ENCODE measurements around the gene RTN4RL2.
A peak's percentile ranks its signal among the peaks of the same experiment; 100 is the strongest.

The RTN4RL2 gene

DNA sequence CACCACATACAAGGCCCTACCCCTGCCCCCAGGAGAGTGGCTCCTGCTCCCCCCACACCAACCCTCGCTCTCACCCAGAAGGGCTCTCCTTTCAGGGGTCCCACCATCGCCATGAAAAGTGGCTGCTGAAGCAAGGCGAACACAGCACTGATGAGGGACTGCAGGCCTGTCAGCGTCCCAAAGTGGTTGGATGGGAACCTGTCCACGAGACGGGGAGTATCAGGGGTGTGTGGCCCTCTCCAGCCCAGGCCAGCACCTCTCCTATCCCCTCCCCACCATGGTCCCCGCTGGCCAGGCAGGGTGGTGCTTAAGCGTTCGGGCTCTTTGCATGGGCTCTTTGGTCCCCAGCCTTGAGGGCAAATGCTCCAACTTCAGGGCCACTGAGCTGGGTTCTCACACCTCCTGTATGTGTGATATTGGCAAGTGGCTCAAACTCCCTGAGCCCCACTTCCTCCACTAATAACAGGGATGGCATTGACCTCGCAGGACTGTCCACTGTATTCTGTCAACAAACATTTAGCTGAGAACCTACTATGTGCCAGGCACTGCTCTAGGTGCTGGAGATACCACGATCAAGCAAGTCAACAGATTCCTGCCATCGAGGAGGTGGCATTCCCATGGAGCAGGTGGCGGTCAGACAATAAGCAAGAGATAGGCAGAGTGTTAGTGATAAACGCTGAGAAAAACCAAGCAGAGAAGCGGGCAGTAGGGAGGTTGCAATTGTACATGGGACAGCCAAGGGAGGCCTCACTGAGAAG, 26.9 kb downstream of the RTN4RL2 start:
- Histone ChIP-seq H3K36me3 (ENCODE audit: control insufficient read depth, low read depth, low read length) (peaks cover 13% of the 10 kb centered on the region), H3K27ac (ENCODE audit: low read length) (no peak overlapping the region), H3K9ac (ENCODE audit: low read length) (no peak overlapping the region)

DNA sequence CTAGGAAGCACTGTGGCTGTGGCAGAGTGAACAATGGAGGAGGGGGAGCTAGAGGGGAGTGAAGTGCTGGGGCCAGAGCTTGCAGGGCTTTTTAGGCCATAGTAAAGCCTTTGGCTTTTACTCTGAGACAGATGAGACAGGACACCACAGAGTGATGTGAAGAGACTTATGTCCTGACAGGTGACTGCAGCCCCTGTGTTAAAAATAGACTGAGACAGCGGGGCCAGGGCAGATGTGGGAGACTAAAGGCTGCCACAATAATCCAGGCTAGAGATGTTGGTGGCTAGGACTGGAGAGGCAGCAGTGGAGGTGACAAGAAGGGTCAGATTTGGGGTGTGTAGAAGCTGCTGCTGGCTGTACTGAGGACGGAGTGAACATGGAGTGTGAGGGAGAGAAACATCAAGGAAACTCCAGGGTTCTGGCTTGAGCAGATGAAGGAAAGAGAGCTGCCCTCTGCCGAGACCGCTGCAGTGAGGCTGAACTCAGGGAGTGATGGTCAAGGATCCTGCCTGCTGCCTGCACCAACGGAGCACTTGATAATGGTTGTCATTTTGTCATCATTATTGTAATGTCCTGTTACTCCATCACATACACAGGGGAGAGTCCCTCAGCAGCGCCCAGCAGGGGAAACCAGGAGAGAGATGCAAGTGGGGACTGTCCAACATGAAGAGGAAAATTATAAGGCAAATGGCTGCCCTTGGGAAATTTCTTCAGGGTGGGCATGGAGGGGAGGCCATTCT, 27.8 kb downstream of the RTN4RL2 start:
- peaks cover 13% of the 10 kb centered on the region for H3K36me3 ChIP-seq (ENCODE audit: control insufficient read depth, low read depth, low read length)
- peaks cover 12% of the 10 kb centered on the region for H3K27me3 ChIP-seq (ENCODE audit: control insufficient read depth, insufficient read depth, low read length)
- no peak overlapping the region for H3K4me3 ChIP-seq (ENCODE audit: low read length)
- no peaks in the 10 kb centered on the region for H3K9me3 ChIP-seq (ENCODE audit: control insufficient read depth, low read depth, low read length)
- no peaks in the 10 kb centered on the region for H3K4me1 ChIP-seq (ENCODE audit: control insufficient read depth, low read depth, low read length)
- H3K27ac ChIP-seq (ENCODE audit: low read length), result no peak overlapping the region
- no peak overlapping the region for H3K9ac ChIP-seq (ENCODE audit: low read length)

More for the DNA sequence above, 26.9 kb downstream of the RTN4RL2 start:
- no peaks in the 10 kb centered on the region for H3K4me1 ChIP-seq (ENCODE audit: control insufficient read depth, low read depth, low read length)
- no peak overlapping the region for H3K4me3 ChIP-seq (ENCODE audit: low read length)
- peaks cover 19% of the 10 kb centered on the region for H3K27me3 ChIP-seq (ENCODE audit: control insufficient read depth, insufficient read depth, low read length)
- H3K9me3 ChIP-seq (ENCODE audit: control insufficient read depth, low read depth, low read length), result no peaks in the 10 kb centered on the region

DNA sequence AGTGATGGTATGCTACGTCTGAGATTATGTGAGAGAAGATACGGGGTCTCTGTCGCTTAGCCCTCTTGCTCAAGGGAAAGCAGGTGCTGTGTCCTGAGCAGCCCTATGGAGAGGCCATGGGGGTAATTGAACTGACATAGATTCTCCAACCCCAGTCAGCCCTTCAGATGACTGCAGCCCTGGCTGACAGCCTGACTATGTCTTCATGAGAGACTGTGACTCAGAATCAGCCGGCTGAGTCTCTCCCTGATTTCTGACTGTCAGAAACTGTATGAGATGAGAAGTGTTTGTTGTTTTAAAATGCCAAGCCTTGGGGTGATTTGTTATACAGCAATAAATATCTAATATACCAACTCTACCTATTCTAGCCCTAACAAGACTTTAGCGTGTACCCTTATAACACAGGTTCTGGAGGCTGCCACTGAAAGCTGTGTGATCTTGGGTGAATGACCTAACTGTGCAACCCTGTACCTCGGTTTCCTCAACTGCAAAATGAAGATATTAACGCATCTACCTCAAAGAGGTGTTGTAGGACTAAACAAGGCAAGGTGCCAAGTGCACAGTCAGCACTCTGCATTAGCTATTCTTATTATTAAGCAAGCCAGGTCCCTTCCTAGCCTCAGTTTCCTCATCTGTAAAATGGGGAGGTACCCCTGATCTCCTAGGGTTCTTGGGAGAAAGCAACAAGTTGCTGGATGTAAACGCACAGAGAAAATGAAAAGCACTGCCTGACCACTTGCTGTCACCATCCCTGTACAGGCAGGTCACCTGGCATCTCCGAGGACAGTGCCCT, 30.3 kb downstream of the RTN4RL2 start:
- H3K27me3 ChIP-seq (ENCODE audit: control insufficient read depth, insufficient read depth, low read length), result no peaks in the 10 kb centered on the region
- H3K27ac ChIP-seq (ENCODE audit: low read length), result no peak overlapping the region
- no peak overlapping the region for H3K4me3 ChIP-seq (ENCODE audit: low read length)
- peaks cover 10% of the 10 kb centered on the region for H3K36me3 ChIP-seq (ENCODE audit: control insufficient read depth, low read depth, low read length)
- no peak overlapping the region for H3K9ac ChIP-seq (ENCODE audit: low read length)
- peaks cover 5% of the 10 kb centered on the region for H3K4me1 ChIP-seq (ENCODE audit: control insufficient read depth, low read depth, low read length)
- no peaks in the 10 kb centered on the region for H3K9me3 ChIP-seq (ENCODE audit: control insufficient read depth, low read depth, low read length)

DNA sequence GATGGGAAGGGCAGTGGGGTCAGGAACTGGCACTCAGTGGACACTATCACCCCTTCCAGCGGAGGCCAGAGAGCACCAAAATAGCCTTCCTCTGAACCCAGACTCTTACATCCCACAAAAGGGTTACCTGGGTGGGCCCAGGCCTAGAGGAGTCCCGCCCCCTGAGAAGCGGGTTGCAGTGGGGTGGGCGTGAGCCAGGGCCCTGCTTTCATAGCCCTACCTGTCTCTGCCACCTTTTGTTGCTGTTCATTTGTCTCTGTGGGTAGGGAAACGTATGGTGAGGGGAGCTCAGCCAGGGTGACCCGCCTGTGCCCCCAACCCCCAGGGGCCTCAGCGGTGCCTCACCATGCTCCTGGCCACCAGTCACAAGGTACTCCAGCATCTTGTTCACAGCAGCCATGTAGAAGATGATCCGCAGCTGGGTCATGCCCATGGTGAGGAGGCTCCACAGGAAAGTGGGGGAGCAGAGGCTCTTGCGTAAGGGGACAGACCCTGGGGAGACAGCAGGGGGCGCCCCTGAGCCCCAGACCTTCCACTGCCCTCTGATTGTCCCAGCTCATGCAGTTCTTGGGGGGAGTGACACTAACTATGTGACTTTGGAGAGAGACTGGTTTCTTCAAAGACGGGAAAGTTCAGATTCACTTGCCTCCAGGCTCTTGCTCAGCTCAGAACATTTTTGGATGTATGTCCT, 31.2 kb downstream of the RTN4RL2 start:
- no peak overlapping the region for H3K9ac ChIP-seq (ENCODE audit: low read length)
- H3K4me3 ChIP-seq (ENCODE audit: low read length), result no peak overlapping the region
- no peaks in the 10 kb centered on the region for H3K9me3 ChIP-seq (ENCODE audit: control insufficient read depth, low read depth, low read length)
- H3K27me3 ChIP-seq (ENCODE audit: control insufficient read depth, insufficient read depth, low read length), result no peaks in the 10 kb centered on the region
- peaks cover 10% of the 10 kb centered on the region for H3K36me3 ChIP-seq (ENCODE audit: control insufficient read depth, low read depth, low read length)
- no peak overlapping the region for H3K27ac ChIP-seq (ENCODE audit: low read length)
- H3K4me1 ChIP-seq (ENCODE audit: control insufficient read depth, low read depth, low read length), result peaks cover 5% of the 10 kb centered on the region

DNA sequence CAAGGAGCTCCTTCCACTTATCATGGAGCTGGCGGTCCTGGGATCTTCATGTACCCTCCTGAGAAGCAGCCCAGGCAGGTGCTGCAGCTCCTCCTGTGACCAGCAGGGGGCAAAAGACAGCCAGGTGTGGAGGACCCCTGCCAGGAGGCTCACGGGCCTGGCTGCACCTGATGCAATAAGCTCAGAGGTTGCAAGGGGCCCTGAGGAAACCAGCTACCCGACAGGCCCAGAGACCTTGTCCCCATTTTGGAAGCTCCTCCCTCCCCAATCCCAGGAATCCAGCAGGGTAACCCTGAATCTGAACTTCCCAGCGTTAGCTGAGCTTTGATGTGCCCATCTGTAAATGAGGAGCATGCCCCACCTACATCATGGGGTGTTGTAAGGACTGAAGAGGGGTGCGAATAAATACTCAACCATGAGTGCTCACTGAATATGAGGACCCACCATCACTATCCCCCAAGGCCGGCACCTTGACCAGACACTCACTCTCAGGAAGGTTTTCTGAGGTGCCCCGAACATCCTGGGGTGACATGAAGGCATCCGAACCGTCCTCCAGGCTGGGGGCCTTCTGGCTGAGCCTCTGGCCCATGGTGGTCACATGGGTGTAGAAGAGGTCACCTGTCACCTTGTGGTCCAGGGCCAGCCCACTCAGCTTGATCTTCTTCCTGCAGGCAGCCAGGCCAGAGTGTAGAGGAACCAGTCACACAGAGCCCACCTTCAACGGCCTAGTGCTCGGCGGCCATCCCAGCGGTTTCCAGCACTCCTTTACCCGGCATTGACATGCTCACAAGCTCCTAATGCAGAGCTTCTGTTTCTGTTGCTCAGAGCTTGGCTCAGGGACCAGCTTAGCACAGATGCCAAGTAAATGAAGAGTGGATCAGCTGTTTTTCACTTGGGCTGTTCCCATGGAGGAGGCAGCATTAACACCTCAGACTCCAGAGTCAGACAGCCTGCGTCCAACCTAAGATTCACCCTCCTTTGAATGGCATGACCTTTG, 33.5 kb downstream of the RTN4RL2 start:
- Histone ChIP-seq H3K9me3 (ENCODE audit: control insufficient read depth, low read depth, low read length) (no peaks in the 10 kb centered on the region), H3K4me1 (ENCODE audit: control insufficient read depth, low read depth, low read length) (peaks cover 5% of the 10 kb centered on the region), H3K27ac (ENCODE audit: low read length) (peak overlapping the region; percentile 86), H3K4me3 (ENCODE audit: low read length) (no peak overlapping the region), H3K27me3 (ENCODE audit: control insufficient read depth, insufficient read depth, low read length) (no peaks in the 10 kb centered on the region), H3K9ac (ENCODE audit: low read length) (peak overlapping the region; percentile 56), H3K36me3 (ENCODE audit: control insufficient read depth, low read depth, low read length) (peaks cover 10% of the 10 kb centered on the region)

DNA sequence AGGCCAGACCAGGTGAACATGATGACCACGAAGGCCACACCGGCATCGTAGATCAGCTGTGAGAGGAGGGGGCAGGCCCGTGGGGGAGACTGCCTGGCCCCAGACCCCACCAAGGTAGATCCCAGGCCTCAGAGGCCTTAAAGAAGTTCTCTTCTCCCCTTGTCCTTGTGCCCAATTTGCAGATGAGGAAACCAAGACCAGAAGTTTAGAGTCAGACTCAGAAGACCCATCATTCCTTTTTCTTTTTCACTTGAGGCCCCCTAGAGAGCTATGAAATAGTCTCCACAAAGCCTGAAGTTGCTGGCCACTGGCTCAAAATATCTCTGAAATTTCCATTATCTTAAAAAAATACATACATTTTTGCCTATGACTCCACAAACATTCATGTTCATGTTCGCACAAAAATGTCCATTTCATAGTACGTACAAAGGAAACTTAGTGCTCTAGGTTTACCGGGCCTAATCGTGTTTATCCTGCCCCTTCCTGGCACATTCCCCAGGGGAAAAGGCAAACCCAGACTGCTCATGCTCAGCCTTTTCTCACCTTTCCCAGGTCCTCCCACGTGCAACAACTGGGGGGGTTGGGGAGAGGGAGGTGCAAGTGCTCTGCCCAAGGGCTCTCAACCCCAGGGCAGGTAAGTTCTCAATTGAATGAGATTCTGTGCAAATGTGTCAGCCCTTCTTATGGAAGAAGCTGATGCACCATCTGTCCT, 35.9 kb downstream of the RTN4RL2 start:
- Histone ChIP-seq H3K9me3 (ENCODE audit: control insufficient read depth, low read depth, low read length) (no peaks in the 10 kb centered on the region), H3K4me3 (ENCODE audit: low read length) (no peak overlapping the region), H3K4me1 (ENCODE audit: control insufficient read depth, low read depth, low read length) (peaks cover 12% of the 10 kb centered on the region), H3K36me3 (ENCODE audit: control insufficient read depth, low read depth, low read length) (peaks cover 4% of the 10 kb centered on the region), H3K27ac (ENCODE audit: low read length) (no peak overlapping the region), H3K9ac (ENCODE audit: low read length) (no peak overlapping the region), H3K27me3 (ENCODE audit: control insufficient read depth, insufficient read depth, low read length) (no peaks in the 10 kb centered on the region)

DNA sequence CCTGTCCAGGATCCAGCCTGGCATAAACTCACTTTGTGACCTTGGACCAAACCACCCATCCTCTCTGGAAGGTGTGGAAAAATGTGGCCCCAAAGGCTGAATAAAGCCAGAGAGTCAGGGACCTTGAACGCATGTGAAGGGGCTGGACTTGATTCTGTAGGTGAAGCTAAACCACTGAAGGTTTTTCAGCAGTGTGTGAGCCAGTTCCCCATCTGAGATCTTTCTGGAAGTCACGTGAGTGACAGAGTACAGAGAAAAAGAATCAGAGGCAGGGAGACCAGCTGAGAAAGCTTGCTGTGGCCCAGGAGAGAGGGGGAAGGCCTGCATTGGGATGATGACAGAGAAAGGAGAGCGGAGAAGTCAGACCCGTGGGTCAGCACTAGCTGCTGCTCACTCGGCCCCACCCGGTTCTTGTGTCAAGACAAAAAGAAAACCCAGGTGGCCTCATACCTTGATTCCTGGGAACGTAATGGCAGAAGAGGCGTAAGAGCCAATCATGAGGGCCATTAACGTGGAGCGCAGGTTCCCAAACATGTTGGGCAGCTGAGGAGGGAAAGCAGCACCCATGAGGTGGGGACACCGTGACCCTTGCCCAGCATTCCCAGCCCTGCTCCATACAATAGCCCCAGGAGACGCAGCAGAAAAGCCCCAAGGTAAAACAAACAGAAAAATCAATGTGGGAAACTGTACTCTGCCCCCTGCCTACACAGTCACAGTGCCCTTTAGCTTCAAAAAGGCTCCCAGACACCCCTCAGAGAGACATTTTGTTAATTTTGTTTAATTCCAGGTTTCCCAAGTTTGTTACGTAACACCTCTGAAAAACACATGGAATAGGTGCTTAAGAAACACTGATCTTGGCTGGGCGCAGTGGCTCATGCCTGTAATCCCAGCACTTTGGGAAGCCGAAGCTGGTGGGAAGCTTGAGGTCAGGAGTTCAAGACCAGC, 37.2 kb downstream of the RTN4RL2 start:
- peaks cover 4% of the 10 kb centered on the region for H3K36me3 ChIP-seq (ENCODE audit: control insufficient read depth, low read depth, low read length)
- peaks cover 12% of the 10 kb centered on the region for H3K4me1 ChIP-seq (ENCODE audit: control insufficient read depth, low read depth, low read length)
- H3K9me3 ChIP-seq (ENCODE audit: control insufficient read depth, low read depth, low read length), result no peaks in the 10 kb centered on the region
- no peak overlapping the region for H3K27ac ChIP-seq (ENCODE audit: low read length)
- no peak overlapping the region for H3K4me3 ChIP-seq (ENCODE audit: low read length)
- no peaks in the 10 kb centered on the region for H3K27me3 ChIP-seq (ENCODE audit: control insufficient read depth, insufficient read depth, low read length)
- H3K9ac ChIP-seq (ENCODE audit: low read length), result no peak overlapping the region

DNA sequence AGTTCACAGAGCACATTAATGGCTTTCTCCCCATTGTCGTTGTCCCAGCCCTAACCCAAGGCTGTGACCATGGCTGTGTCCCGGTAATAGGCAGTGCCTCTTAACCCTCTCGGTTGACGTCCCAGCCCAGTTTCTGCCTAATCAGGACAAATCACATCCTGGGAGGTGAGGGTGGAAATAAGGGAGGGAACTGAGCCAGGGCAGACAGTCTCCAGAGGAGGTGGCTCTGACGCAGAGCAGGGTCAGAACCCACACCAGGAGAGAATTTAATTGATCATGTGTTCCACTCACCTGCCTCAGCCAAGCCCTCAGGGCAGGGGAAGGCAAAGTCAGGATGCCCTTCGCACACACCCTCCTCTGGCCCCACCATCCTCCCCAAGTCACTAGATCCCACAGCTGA, 38.2 kb downstream of the RTN4RL2 start:
- H3K4me3 ChIP-seq (ENCODE audit: low read length), result no peak overlapping the region
- peaks cover 12% of the 10 kb centered on the region for H3K4me1 ChIP-seq (ENCODE audit: control insufficient read depth, low read depth, low read length)
- peaks cover 4% of the 10 kb centered on the region for H3K36me3 ChIP-seq (ENCODE audit: control insufficient read depth, low read depth, low read length)
- no peaks in the 10 kb centered on the region for H3K9me3 ChIP-seq (ENCODE audit: control insufficient read depth, low read depth, low read length)
- no peak overlapping the region for H3K27ac ChIP-seq (ENCODE audit: low read length)
- no peaks in the 10 kb centered on the region for H3K27me3 ChIP-seq (ENCODE audit: control insufficient read depth, insufficient read depth, low read length)
- no peak overlapping the region for H3K9ac ChIP-seq (ENCODE audit: low read length)

DNA sequence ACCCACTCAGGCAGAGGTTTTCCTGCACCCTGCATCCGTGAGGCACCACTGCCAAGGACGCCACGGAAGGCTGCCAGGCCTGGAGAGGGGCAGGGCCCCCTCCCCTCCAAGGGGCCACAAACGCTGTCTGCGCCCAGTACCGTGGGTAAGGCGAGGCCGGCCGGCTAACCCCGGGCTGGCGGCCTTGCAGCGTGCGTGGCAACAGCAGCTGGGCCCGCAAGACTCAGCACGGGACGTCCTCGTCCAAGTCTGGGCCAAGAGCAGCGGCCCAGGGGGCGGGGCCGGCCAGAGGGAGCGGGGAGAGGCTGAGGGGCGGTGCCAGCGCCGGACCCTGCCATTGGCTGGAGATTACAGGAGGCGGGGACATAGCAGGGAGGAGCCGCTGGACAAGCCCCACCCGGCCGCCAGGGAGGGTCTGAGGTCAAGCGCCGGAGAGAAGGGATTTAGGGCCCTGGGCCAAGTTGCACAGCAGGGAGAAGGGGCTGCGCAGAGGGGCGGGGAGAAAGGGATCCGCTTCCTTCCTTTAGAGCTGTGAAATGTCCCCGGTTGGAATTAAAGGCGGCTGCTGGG, 39.2 kb downstream of the RTN4RL2 start:
- H3K4me1 ChIP-seq (ENCODE audit: control insufficient read depth, low read depth, low read length), result peaks cover 7% of the 10 kb centered on the region
- no peaks in the 10 kb centered on the region for H3K27me3 ChIP-seq (ENCODE audit: control insufficient read depth, insufficient read depth, low read length)
- H3K9ac ChIP-seq (ENCODE audit: low read length), result peak overlapping the region; percentile 23
- H3K36me3 ChIP-seq (ENCODE audit: control insufficient read depth, low read depth, low read length), result peaks cover 4% of the 10 kb centered on the region
- no peak overlapping the region for H3K27ac ChIP-seq (ENCODE audit: low read length)
- peak overlapping the region; percentile 38 for H3K4me3 ChIP-seq (ENCODE audit: low read length)
- H3K9me3 ChIP-seq (ENCODE audit: control insufficient read depth, low read depth, low read length), result no peaks in the 10 kb centered on the region

All from iPS-18a (cell line).